ENCODE measurements around the gene RAF1. TPM values are rescaled to one million over a fixed set of nuclear protein-coding genes. Genes with fewer than 3 reads are reported as not detected.
A peak's percentile ranks its signal among the peaks of the same experiment; 100 is the strongest.
"Not testable (repeated sequence)": the region's sequence is repeated elsewhere in the genome, so short reads cannot be mapped to it uniquely, and the experiment has no call there.

The RAF1 gene
- total and polyA plus RNA-seq, 3 donors from 2014 or later: 68.7 to 138 (median 133) TPM

GRCh38 chr3:12644331-12644937 lies 19.5 kb downstream of the RAF1 start:
- Histone ChIP-seq H3K36me3 (ENCODE audit: low read depth, missing control alignments) (no peaks in the 10 kb centered on the region), H3K9me3 (no peaks in the 10 kb centered on the region), H3K27me3 (no peaks in the 10 kb centered on the region), H3K4me1 (peaks cover 31% of the 10 kb centered on the region), H3K27ac (peak overlapping the region in 1 of 2 donors; percentile 61), H3K4me3 (no peak overlapping the region)
- intact Hi-C loops (cut with DNase I; ENCODE audit: low total_unique reads): no loop called here
- DNase-seq: no peak
- WGBS, 2 donors: 33 to 42% methylated on average over 6 of the region's 6 CpGs
- TF ChIP-seq POLR2A (IDR thresholded peaks at IDR 0.05) (no peak), CTCF (IDR thresholded peaks at IDR 0.05) (no peak)

- WGBS, 2 donors: 14 to 30% methylated on average over 1 of the region's 1 CpG
- TF ChIP-seq CTCF (IDR thresholded peaks at IDR 0.05) (no peak), POLR2A (IDR thresholded peaks at IDR 0.05) (no peak)
- Histone ChIP-seq H3K27me3 (no peaks in the 10 kb centered on the region), H3K4me1 (peaks cover 31% of the 10 kb centered on the region), H3K36me3 (ENCODE audit: low read depth, missing control alignments) (no peaks in the 10 kb centered on the region), H3K4me3 (no peak overlapping the region), H3K9me3 (no peaks in the 10 kb centered on the region), H3K27ac (peak overlapping the region in 1 of 2 donors; percentile 61)
- intact Hi-C loops (cut with DNase I; ENCODE audit: low total_unique reads): no loop called here
- no peak for DNase-seq
Measured at GRCh38 chr3:12643724-12644123, 20.2 kb downstream of the RAF1 start.

- Histone ChIP-seq H3K4me3 (no peak overlapping the region), H3K27ac (peak overlapping the region in 1 of 2 donors; percentile 34), H3K9me3 (no peaks in the 10 kb centered on the region), H3K27me3 (no peaks in the 10 kb centered on the region), H3K36me3 (ENCODE audit: low read depth, missing control alignments) (no peaks in the 10 kb centered on the region), H3K4me1 (peaks cover 31% of the 10 kb centered on the region)
- intact Hi-C loops (cut with DNase I; ENCODE audit: low total_unique reads): no loop called here
- DNase-seq: no peak
- TF ChIP-seq POLR2A (IDR thresholded peaks at IDR 0.05) (no peak), CTCF (IDR thresholded peaks at IDR 0.05) (no peak)
Measured at GRCh38 chr3:12643010-12643380, 20.9 kb downstream of the RAF1 start.

DNA sequence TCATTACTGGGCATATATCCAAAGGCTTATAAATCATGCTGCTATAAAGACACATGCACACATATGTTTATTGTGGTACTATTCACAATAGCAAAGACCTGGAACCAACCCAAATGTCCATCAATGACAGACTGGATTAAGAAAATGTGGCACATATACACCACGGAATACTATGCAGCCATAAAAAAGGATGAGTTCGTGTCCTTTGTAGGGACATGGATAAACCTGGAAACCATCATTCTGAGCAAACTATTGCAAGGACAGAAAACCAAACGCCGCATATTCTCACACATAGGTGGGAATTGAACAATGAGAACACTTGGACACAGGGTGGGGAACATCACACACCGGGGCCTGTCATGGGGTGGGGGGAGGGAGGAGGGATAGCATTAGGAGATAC lies 23.1 kb downstream of the RAF1 start:
- intact Hi-C loops (cut with DNase I; ENCODE audit: low total_unique reads); H3K36me3 ChIP-seq (ENCODE audit: low read depth, missing control alignments): not testable (repeated sequence)
- 93 to 100% methylated on average over 5 of the region's 5 CpGs for WGBS, 2 donors

GRCh38 chr3:12638105-12638504 lies 25.8 kb downstream of the RAF1 start:
- no peak for DNase-seq
- intact Hi-C loops (cut with DNase I; ENCODE audit: low total_unique reads): no loop called here
- no peak overlapping the region for H3K27ac ChIP-seq
- no peaks in the 10 kb centered on the region for H3K36me3 ChIP-seq (ENCODE audit: low read depth, missing control alignments)
- H3K27me3 ChIP-seq: no peaks in the 10 kb centered on the region
- WGBS, 2 donors: 21 to 40% methylated on average over 1 of the region's 1 CpG
- H3K4me1 ChIP-seq: peaks cover 2% of the 10 kb centered on the region
- H3K4me3 ChIP-seq: no peak overlapping the region
- no peak for TF ChIP-seq POLR2A (IDR thresholded peaks at IDR 0.05)
- TF ChIP-seq CTCF (IDR thresholded peaks at IDR 0.05): no peak
- H3K9me3 ChIP-seq: no peaks in the 10 kb centered on the region

More for the DNA sequence above, 23.1 kb downstream of the RAF1 start:
- H3K27ac ChIP-seq, H3K9me3 ChIP-seq, DNase-seq, H3K27me3 ChIP-seq, H3K4me3 ChIP-seq: not testable (repeated sequence)
- peaks cover 24% of the 10 kb centered on the region for H3K4me1 ChIP-seq
